Natural killer cell treated with Interleukin-12 subunit alpha and Interleukin-12 subunit beta and Interleukin-15 and Interleukin-18, amount 100 ng/mL, for 72 hours (primary cell): ENCODE results near the gene CR1L. TPM values are rescaled to one million over a fixed set of nuclear protein-coding genes. Genes with fewer than 3 reads are reported as not detected.
"Not testable (repeated sequence)": the region's sequence is repeated elsewhere in the genome, so short reads cannot be mapped to it uniquely, and the experiment has no call there.

Source experiments
- ATAC-seq, 2 donors: fragments of 150-1000 bp; cut with Tn5 transposase in 1 of 2; sonication (Bioruptor Pico), chemical (Tn5 transposase) in 1 of 2; 2 replicates each; pipeline ENCODE4 v1.10.0; 2021
- DNase-seq: peaks from one replicate; pipeline ENCODE4 v3.0.0; 2022; ENCODE audit warnings: low spot score
- H3K27ac Mint-ChIP-seq, 2 donors: 1 replicate in 1 of 2; 2 replicates in 1 of 2; pipeline ENCODE4 v1.8.0; 2022; ENCODE audit warnings: mixed read lengths in 2 of 2, mild to moderate bottlenecking in 1 of 2, moderate library complexity in 1 of 2
- H3K27me3 Mint-ChIP-seq, 2 donors: 1 replicate in 1 of 2; 2 replicates in 1 of 2; pipeline ENCODE4 v1.8.0; 2022; ENCODE audit warnings: mixed read lengths in 2 of 2
- H3K36me3 Mint-ChIP-seq: one replicate; pipeline ENCODE4 v1.8.0; 2022; ENCODE audit warnings: mixed read lengths
- H3K4me1 Mint-ChIP-seq, 2 donors: 1 replicate in 1 of 2; 2 replicates in 1 of 2; pipeline ENCODE4 v1.8.0; 2022; ENCODE audit warnings: low read depth in 2 of 2, mixed read lengths in 2 of 2, mild to moderate bottlenecking in 1 of 2
- H3K4me3 Mint-ChIP-seq: one replicate; pipeline ENCODE4 v1.8.0; 2022; ENCODE audit warnings: mixed read lengths
- H3K9me3 Mint-ChIP-seq: 2 replicates; pipeline ENCODE4 v1.8.0; 2022; ENCODE audit warnings: mixed read lengths
- total RNA-seq, 2 donors: library from RNA; stranded (reverse); gene quantifications; one replicate each; pipeline ENCODE4 v1.2.3, GENCODE V29; 2022

Gene CR1L
- total RNA-seq, 2 donors from 2014 or later, result not detected

DNA sequence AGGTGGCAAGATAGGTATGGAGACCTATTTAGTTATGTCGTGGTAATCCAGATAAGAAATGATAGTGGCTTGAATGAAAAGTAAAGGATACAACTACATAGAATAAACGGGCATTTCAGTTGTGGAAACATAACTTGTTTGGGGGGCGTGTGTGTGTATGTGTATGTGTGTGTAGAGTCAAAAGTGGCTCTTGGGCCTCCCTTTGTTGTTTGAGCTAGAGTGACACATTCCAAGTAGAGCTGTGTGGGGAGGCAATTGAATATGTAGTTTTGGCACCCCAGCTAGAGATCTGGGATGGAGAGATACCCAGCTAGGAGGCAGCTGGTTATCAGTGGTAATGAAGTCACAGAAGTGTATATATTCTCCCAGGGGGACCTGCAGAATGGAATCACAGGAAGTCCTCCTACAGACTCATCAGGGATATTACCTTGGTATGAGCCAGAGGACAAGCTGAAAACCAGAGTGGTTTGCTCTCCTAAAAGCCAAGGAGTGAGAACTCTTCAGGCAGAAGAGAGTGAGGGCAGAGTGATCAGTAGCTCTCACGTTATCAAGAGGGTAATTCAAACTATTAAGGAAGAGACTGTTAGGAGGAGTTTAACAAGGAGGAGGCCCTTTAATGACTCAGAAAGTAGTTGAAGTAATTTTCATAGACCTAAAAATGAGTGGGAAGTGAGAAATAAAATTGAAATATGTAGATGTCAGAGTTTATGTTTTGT is 5.1 kb downstream of the CR1L start:
- H3K9me3 Mint-ChIP-seq, result no peaks in the 10 kb centered on the region
- H3K27me3 Mint-ChIP-seq, result peaks cover 13 to 25% of the 10 kb centered on the region in 2 donors
- DNase-seq, result no peak
- H3K4me3 Mint-ChIP-seq, result no peak overlapping the region
- no peak overlapping the region for H3K27ac Mint-ChIP-seq
- H3K36me3 Mint-ChIP-seq, result no peaks in the 10 kb centered on the region
- no peak for ATAC-seq
- H3K4me1 Mint-ChIP-seq, result peaks cover 0 to 4% of the 10 kb centered on the region in 2 donors

DNA sequence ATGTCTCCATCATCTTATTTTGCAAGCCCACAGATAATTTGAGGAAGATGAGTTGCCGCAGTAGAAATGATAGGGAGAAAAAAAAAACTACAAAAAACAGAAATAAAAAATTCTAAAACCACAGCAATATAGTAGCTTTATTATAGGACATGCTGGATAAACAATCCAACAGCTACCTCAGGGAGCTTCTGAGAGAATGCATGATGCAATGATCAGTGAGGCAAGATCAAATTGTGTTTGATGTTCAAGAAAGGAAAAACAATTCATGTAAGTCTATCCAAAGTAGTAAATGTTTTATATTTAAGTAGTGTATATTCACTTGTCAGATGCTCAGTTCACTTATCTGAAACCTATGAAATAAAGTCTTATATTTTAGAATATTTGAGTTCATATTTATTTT is 6.7 kb downstream of the CR1L start:
- no peak overlapping the region for H3K27ac Mint-ChIP-seq
- H3K36me3 Mint-ChIP-seq, result no peaks in the 10 kb centered on the region
- no peak for DNase-seq
- H3K27me3 Mint-ChIP-seq, result peaks cover 13 to 30% of the 10 kb centered on the region in 2 donors
- no peak for ATAC-seq
- no peaks in the 10 kb centered on the region for H3K9me3 Mint-ChIP-seq
- H3K4me3 Mint-ChIP-seq, result no peak overlapping the region
- H3K4me1 Mint-ChIP-seq, result no peaks in the 10 kb centered on the region

DNA sequence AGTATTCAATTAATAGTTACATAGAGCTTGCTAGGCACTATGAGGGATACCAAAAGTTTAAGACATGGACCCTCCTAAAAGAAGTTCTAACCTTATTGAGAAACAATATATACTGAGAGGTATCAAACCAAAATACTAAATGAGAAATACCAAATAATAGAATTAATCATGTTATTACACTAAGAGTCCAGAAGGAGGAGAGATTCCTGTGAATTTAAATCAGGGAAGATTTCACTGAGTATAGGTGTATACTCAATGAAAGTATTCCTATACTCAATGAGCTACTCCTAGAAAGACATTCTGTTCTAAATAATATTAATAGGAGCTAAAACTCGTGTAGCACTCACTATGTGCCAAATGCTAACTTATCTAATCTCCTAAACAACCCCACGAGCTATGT is 9.4 kb downstream of the CR1L start:
- DNase-seq (no peak), ATAC-seq (no peak)
- Mint-ChIP-seq H3K9me3 (no peaks in the 10 kb centered on the region), H3K4me3 (no peak overlapping the region), H3K27me3 (peaks cover 18 to 30% of the 10 kb centered on the region in 2 donors), H3K4me1 (no peaks in the 10 kb centered on the region), H3K27ac (no peak overlapping the region), H3K36me3 (no peaks in the 10 kb centered on the region)

DNA sequence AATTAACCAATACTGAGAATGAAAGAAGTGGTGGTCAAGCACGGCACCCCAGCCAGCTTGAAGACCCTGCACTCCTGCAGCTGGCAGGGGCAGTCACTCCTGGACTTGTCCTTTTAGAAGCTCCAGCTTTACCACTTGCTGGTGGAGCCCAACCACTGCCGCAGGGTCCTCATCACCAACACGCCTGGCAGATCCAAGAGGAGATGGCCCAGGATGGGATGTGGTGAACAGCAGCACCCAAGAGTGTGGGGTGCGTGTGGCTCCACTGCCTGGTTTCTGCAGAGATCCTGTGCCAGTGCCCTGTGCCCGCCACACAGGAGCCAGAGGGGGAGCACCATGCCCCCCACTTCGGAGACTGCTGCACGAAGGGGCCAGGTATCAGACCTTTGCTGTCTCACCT is 13.5 kb downstream of the CR1L start:
- H3K9me3 Mint-ChIP-seq, result no peaks in the 10 kb centered on the region
- ATAC-seq, result peak in 1 of 2 donors; percentile 48
- no peaks in the 10 kb centered on the region for H3K4me1 Mint-ChIP-seq
- no peak for DNase-seq
- no peak overlapping the region for H3K4me3 Mint-ChIP-seq
- no peaks in the 10 kb centered on the region for H3K36me3 Mint-ChIP-seq
- peaks cover 17 to 31% of the 10 kb centered on the region in 2 donors for H3K27me3 Mint-ChIP-seq
- no peak overlapping the region for H3K27ac Mint-ChIP-seq

DNA sequence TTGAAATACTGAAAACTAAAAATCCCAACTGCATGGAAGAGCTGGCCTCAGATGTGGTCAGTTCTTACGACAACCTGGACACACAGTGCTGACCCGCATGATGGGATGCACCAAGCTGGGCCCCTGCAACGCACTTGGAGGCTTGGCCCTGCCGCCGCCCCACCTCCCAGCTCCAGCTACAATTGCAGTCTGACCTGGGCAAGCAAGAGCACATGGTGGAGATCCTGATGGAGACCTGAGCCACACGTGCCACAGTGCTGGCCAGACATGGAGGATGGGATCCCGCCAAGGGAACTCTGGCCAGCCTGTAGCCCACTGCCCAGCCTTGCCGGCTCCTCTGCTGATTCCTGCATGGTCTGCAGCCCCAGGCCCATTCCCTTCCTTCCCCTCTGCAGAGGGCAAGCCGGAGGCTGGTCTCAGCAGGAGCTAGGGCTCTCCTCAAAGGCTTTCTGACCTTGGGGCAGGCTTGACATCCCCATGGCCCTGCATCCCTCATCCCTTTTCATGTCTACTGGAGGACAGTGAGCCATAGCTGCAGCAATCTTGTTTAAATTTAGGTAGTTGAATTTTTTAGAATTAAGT is 14.1 kb downstream of the CR1L start:
- peaks cover 22 to 36% of the 10 kb centered on the region in 2 donors for H3K27me3 Mint-ChIP-seq
- DNase-seq (no peak), ATAC-seq (peak; percentile 44 to 65)
- H3K9me3 Mint-ChIP-seq, result no peaks in the 10 kb centered on the region
- no peak overlapping the region for H3K4me3 Mint-ChIP-seq
- no peak overlapping the region for H3K27ac Mint-ChIP-seq
- H3K4me1 Mint-ChIP-seq, result no peaks in the 10 kb centered on the region
- H3K36me3 Mint-ChIP-seq, result no peaks in the 10 kb centered on the region

DNA sequence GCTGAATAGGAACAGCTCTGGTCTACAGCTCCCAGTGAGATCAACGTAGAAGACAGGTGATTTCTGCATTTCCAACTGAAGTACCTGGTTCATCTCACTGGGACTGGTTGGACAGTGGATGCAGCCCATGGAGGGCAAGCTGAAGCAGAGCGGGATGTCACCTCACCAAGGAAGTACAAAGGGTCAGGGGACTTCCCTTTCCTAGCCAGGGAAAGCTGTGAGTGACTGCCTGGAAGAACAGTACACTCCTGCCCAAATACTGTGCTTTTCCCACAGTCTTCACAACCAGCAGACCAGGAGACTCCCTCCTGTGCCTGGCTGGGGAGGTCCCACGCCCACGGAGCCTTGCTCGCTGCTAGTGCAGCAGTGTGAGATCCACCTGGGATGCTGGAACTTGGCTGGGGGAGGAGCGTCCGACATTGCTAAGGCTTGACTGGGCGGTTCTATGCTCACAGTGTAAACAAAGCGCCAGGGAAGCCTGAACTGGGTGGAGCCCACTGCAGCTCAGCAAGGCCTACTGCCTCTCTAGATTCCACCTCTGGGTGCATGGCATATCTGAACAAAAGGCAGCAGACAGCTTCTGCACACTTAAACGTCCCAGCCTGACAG is 14.7 kb downstream of the CR1L start:
- H3K27ac Mint-ChIP-seq, result no peak overlapping the region
- H3K4me3 Mint-ChIP-seq, result no peak overlapping the region
- H3K9me3 Mint-ChIP-seq, result no peaks in the 10 kb centered on the region
- no peaks in the 10 kb centered on the region for H3K36me3 Mint-ChIP-seq
- peaks cover 25 to 43% of the 10 kb centered on the region in 2 donors for H3K27me3 Mint-ChIP-seq
- DNase-seq, result no peak
- ATAC-seq, result no peak
- no peaks in the 10 kb centered on the region for H3K4me1 Mint-ChIP-seq

DNA sequence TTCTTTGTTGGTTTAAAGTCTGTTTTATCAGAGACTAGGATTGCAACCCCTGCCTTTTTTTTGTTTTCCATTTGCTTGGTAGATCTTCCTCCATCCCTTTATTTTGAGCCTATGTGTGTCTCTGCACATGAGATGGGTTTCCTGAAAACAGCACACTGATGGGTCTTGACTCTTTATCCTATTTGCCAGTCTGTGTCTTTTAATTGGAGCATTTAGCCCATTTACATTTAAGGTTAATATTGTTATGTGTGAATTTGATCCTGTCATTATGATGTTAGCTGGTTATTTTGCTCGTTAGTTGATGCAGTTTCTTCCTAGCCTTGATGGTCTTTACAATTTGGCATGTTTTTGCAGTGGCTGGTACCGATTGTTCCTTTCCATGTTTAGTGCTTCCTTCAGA is 16.5 kb downstream of the CR1L start:
- H3K27me3 Mint-ChIP-seq, result peaks cover 31 to 49% of the 10 kb centered on the region in 2 donors
- ATAC-seq, H3K36me3 Mint-ChIP-seq, H3K27ac Mint-ChIP-seq, H3K4me1 Mint-ChIP-seq, H3K9me3 Mint-ChIP-seq, DNase-seq, H3K4me3 Mint-ChIP-seq: not testable (repeated sequence)

DNA sequence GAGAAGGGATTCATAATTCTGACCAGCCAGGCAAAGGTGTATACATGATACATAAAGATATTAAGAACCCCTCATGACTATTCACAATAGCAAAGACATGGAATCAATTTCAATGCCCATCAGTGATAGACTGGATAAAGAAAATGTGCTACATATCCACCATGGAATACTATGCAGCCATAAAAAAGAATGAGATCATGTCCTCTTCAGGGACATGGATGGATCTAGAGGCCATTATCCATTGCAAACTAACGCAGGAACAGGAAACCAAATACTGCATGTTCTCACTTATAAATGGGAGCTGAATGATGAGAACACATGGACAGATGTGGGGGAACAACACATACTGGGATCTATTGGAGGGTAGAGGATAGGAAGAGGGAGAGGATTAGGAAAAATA is 21.4 kb downstream of the CR1L start:
- H3K4me1 Mint-ChIP-seq, result no peaks in the 10 kb centered on the region
- H3K4me3 Mint-ChIP-seq, result no peak overlapping the region
- peaks cover 4% of the 10 kb centered on the region for H3K36me3 Mint-ChIP-seq
- DNase-seq, result no peak
- H3K27me3 Mint-ChIP-seq, result peaks cover 51 to 72% of the 10 kb centered on the region in 2 donors
- no peaks in the 10 kb centered on the region for H3K9me3 Mint-ChIP-seq
- no peak for ATAC-seq
- H3K27ac Mint-ChIP-seq, result no peak overlapping the region

DNA sequence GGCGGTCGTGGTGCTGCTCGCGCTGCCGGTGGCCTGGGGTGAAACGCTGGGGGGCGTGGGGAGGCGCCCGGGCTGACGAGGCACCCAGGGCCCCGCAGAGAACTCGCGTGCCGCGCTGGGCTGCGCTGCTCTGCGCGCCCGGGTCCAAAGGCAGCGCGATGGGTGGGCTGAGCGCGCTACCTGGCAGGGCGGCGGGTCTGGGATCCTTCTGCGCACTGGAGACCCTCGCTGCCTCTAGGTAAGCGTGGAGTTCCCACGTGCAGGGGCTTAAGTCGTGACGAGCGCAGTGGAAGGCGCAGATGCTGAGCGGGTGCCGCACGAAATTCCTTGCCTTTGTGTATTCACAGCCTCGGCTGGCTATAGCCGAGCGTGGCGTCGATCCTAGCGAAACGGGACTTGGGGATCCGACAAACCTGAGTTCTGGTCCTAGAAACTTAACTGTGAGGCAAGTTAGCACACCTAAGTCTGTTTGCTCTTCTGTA is 24.6 kb downstream of the CR1L start:
- H3K9me3 Mint-ChIP-seq, result no peaks in the 10 kb centered on the region
- H3K27ac Mint-ChIP-seq, result no peak overlapping the region
- peak in 1 of 2 donors; percentile 6 for ATAC-seq
- peaks cover 4% of the 10 kb centered on the region for H3K36me3 Mint-ChIP-seq
- H3K27me3 Mint-ChIP-seq, result peaks cover 58 to 70% of the 10 kb centered on the region in 2 donors
- no peaks in the 10 kb centered on the region for H3K4me1 Mint-ChIP-seq
- no peak overlapping the region for H3K4me3 Mint-ChIP-seq
- DNase-seq, result no peak

DNA sequence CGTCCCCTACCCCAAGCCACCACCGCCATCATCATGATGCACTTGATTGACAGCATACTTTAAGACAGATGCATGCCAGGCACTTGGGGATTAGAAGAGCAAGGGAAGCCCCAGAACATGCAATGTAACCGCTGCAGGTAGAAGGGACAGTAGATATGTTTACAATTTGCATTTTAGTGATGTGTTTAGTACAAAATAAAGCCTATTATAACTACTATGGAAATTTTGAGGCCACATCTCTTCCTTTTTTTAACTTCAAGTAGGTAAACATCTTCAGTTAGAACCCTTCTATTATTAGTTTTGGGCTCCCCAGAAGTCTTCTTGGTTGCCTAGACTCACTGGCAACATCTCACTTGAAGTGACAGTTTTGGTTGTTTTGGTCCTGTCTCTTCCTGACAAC is 25.3 kb downstream of the CR1L start:
- no peak for ATAC-seq
- Mint-ChIP-seq H3K9me3 (no peaks in the 10 kb centered on the region), H3K27ac (no peak overlapping the region), H3K4me3 (no peak overlapping the region), H3K27me3 (peaks cover 60 to 73% of the 10 kb centered on the region in 2 donors), H3K36me3 (peaks cover 4% of the 10 kb centered on the region), H3K4me1 (no peaks in the 10 kb centered on the region)
- no peak for DNase-seq

DNA sequence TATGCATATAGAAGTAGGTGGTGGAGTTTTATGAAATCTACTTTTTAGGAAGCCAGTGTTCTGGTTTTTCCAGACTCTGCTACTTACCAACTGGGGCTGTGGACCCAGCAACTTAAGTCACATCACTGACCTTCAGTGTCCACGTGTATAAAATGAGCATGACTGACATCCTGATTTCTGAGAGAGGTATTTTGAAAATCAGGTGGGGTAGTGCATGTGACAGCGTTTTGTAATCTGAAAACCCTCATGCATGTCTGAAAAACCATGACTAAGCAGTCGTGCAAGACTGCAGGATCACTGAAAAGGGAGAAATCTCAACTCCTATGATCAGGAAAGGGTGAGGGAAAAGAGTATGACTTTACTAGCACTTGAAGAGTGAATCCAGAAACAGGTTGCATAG is 26.1 kb downstream of the CR1L start:
- H3K27ac Mint-ChIP-seq, result no peak overlapping the region
- no peaks in the 10 kb centered on the region for H3K4me1 Mint-ChIP-seq
- H3K27me3 Mint-ChIP-seq, result peaks cover 64 to 73% of the 10 kb centered on the region in 2 donors
- H3K9me3 Mint-ChIP-seq, result no peaks in the 10 kb centered on the region
- DNase-seq, result no peak
- no peak overlapping the region for H3K4me3 Mint-ChIP-seq
- peaks cover 4% of the 10 kb centered on the region for H3K36me3 Mint-ChIP-seq
- ATAC-seq, result no peak

DNA sequence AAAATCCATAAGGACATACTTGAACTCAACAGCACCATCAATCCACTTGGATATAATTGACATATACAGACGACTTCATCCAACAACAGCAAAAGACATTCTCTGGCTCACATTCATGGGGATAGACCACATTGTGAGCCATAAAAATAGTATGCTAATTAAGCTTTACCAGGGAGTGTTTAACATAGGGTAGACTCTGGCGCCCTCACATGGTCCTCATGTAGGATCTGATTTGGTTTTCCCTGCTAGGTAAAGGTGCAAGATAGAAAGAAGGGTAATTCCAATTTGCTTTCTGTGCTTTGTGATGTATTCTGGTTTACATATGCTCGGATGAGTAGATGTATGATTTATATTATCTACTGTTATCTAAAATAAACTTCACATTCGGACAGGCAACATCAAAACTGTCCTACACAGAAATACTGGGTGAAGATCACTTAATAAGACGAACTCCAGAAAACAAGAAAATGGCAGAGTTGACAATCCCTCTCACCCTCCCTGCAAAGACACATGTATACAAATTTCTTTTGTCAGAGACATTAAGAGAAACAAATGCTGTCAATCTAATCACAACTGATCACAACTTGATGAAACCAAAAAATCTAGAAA is 27.7 kb downstream of the CR1L start:
- no peaks in the 10 kb centered on the region for H3K9me3 Mint-ChIP-seq
- no peak overlapping the region for H3K4me3 Mint-ChIP-seq
- H3K27ac Mint-ChIP-seq, result no peak overlapping the region
- peaks cover 55 to 62% of the 10 kb centered on the region in 2 donors for H3K27me3 Mint-ChIP-seq
- H3K36me3 Mint-ChIP-seq, result no peaks in the 10 kb centered on the region
- H3K4me1 Mint-ChIP-seq, result no peaks in the 10 kb centered on the region
- ATAC-seq, result no peak
- DNase-seq, result no peak

DNA sequence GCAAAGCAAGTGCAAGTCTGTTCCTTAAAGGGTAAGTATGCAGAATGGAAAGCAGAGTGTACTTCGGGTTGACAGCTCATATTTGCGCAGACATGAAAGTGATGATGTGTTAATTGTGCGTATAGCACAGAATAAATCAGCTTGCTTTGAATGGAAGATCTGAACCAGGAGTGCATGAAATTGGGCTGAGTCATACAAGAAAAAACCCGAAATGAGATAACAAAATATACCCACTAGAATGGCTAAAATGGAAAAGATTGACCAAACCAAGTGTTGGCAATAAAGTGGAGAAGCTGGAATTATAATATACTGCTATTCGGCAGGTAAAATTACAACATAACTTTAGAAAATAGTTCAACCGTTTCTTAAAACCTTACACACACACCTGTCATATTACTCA is 28.5 kb downstream of the CR1L start:
- no peaks in the 10 kb centered on the region for H3K4me1 Mint-ChIP-seq
- DNase-seq (no peak), ATAC-seq (no peak)
- no peaks in the 10 kb centered on the region for H3K9me3 Mint-ChIP-seq
- H3K36me3 Mint-ChIP-seq, result no peaks in the 10 kb centered on the region
- peaks cover 51 to 61% of the 10 kb centered on the region in 2 donors for H3K27me3 Mint-ChIP-seq
- H3K4me3 Mint-ChIP-seq, result no peak overlapping the region
- H3K27ac Mint-ChIP-seq, result no peak overlapping the region

DNA sequence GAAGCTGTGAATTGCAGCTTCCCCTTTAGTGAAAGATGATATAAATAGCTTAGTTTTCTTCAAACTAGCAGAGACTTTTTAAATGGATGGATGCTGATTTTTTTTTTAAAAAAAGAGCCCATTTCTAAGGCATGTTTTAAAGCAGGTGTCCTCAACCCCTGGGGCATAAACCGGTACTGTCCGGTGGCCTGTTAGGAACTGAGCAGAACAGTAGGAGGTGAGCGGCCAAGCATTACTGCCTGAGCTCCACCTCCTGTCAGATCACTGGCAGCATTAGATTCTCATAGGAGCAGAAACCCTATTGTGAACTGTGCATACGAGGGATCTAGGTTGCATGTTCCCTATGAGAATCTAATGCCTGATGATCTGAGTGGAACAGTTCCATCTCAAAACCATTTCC is 31.2 kb downstream of the CR1L start:
- Mint-ChIP-seq H3K9me3 (no peaks in the 10 kb centered on the region), H3K4me1 (no peaks in the 10 kb centered on the region), H3K36me3 (no peaks in the 10 kb centered on the region), H3K27ac (no peak overlapping the region), H3K27me3 (peaks cover 41 to 43% of the 10 kb centered on the region in 2 donors), H3K4me3 (no peak overlapping the region)
- ATAC-seq (no peak), DNase-seq (no peak)
